Fibroblast of pulmonary artery (primary cell): Measurements from ENCODE around the gene RNF135.

Experiments
- DNase-seq: peaks from one replicate; pipeline ENCODE4 v3.0.0-alpha.2; 2010; ENCODE audit warnings: low read depth
- H3K4me3 ChIP-seq: replicated peaks from 2 replicates; pipeline ENCODE4 v1.5.1; 2011; ENCODE audit warnings: low read depth, mild to moderate bottlenecking, control low read depth, low read length, moderate library complexity
- TF ChIP-seq, protein P1 (sequence below): IDR thresholded peaks from 2 replicates; pipeline ENCODE4 v1.5.1; 2011; ENCODE audit warnings: mild to moderate bottlenecking, control low read depth, low read length, inconsistent platforms; ENCODE audit errors: missing control alignments

The RNF135 gene

DNA sequence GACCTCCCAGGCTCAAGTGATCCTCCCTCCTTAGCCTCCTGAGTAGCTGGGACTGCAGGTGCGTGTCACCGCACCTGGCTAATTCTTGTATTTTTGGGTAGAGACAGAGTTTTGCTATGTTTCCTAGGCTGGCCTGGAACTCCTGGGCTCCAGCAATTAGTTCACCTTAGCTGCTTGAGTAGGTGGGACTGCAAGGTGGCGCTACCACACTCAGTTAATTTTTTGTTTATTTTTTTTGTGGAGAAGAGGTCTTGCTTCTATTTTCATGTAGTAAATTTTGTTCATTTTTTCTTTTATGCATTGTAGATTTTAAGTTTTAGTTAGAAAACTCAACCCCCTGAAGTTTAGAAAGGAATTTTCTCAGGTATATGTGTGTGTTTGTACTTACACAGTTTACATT lies 21.7 kb downstream of the RNF135 start:
- no peak overlapping the region for H3K4me3 ChIP-seq
- TF ChIP-seq, protein P1, sequence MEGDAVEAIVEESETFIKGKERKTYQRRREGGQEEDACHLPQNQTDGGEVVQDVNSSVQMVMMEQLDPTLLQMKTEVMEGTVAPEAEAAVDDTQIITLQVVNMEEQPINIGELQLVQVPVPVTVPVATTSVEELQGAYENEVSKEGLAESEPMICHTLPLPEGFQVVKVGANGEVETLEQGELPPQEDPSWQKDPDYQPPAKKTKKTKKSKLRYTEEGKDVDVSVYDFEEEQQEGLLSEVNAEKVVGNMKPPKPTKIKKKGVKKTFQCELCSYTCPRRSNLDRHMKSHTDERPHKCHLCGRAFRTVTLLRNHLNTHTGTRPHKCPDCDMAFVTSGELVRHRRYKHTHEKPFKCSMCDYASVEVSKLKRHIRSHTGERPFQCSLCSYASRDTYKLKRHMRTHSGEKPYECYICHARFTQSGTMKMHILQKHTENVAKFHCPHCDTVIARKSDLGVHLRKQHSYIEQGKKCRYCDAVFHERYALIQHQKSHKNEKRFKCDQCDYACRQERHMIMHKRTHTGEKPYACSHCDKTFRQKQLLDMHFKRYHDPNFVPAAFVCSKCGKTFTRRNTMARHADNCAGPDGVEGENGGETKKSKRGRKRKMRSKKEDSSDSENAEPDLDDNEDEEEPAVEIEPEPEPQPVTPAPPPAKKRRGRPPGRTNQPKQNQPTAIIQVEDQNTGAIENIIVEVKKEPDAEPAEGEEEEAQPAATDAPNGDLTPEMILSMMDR = no peak
- no peak for DNase-seq

DNA sequence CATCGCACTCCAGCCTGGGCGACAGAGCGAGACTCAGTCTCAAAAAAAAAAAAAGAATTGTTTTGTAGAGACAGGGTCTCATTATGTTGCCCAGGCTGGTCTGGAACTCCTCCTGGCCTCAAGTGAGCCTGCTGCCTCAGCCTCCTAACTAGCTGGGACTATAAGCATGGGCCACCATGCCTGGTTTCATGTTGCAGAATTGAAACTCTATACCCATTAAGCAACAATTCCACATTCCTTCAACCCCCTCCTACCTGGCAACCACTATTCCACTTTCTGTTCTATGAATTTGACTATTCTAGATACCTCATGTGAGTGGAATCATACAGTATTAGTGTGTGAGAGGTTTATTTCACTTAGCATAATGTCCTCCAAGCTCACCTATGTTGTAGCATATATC lies 24.5 kb downstream of the RNF135 start:
- TF ChIP-seq, protein P1 = no peak
- DNase-seq = no peak
- no peak overlapping the region for H3K4me3 ChIP-seq

DNA sequence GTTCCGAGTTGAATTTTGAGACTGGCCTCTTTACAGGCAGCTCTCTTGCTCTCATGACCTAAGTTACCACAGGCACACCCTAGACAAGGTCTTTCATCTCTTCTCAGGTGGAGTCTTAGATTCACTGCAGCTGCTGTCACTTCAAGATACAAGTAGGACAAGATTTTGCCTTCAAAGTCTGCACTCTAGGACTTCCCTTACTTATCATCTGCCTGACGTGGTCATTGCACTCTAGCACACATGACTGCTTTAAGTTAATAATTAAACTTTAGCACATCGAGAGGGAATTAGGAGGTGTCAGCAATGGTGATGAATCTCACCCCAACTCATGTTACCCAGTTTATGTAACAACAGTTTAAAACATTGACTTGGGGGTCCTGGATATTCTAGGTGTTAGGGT lies 25.6 kb downstream of the RNF135 start:
- H3K4me3 ChIP-seq = no peak overlapping the region
- TF ChIP-seq, protein P1 = no peak
- DNase-seq = no peak

DNA sequence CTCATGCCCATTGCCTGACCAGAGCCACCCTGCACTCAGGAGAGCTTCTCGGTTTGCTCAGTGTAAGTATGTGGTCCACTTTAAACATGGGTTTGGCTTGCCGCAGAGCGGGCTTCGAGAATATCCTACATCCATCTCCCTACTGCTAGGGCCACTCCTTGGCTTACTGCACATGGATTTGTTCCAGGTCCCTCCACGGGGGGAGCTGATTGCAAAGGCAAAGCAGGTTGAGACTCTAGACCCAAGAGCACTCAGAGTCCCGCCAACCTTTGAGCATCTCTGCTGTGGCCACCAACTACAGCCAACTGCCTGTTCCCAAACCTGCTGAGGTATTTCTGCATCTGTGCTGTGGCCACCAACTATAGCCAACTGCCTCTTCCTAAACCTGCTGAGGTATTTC lies 26.4 kb downstream of the RNF135 start:
- TF ChIP-seq, protein P1 = no peak
- no peak for DNase-seq
- no peak overlapping the region for H3K4me3 ChIP-seq

DNA sequence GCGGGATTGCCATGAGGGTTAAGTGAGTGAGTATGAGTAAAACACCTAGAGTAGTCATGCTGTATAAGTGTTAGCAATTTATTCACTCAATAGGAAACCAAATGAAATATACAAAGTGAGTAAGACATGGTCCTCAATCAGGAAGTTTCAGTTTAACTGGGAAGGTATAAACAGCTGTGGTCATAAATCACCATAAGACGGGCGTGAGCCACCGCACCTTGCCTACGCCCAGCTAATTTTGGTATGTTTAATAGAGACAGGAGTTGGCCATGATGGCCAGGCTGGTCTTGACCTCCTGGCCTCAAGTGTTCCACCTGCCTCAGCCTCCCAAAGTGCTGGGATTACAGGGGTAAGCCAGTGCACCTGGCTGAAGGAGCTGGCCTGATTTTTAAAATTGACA lies 27.0 kb downstream of the RNF135 start:
- no peak for DNase-seq
- H3K4me3 ChIP-seq = no peak overlapping the region
- TF ChIP-seq, protein P1 = no peak

DNA sequence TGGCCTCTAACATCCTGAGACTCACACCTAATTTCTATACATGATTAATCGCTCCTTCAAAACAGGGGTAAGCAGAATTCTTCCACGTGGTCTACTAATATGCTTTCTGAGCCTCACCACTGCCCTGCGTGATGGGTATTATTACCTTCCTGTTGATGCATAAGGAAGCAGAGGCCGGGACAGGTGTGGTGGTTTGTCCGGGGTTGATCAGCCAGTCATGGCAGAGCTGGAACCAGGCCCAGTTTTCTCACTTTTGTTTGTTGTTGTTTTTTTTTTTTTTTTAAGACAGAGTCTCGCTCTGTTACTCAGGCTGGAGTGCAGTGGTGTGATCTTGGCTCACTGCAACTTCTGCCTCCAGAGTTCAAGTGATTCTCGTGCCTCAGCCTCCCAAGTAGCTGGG lies 31.2 kb downstream of the RNF135 start:
- TF ChIP-seq, protein P1 = no peak
- DNase-seq = no peak
- no peak overlapping the region for H3K4me3 ChIP-seq

- H3K4me3 ChIP-seq = no peak overlapping the region
- TF ChIP-seq, protein P1 = no peak
- no peak for DNase-seq
Measured at GRCh38 chr17:31003225-31003866, 32.5 kb downstream of the RNF135 start.
